ENCODE measurements around the gene SLCO4C1. TPM values are rescaled to one million over a fixed set of nuclear protein-coding genes. Genes with fewer than 3 reads are reported as not detected.

The SLCO4C1 gene
- total RNA-seq, 5 donors from 2014 or later (not counting 1 experiment from before 2014, with no cell fraction given) = 0.12 to 1.4 (median 0.43) TPM

- no peaks in the 10 kb centered on the region for H3K36me3 ChIP-seq (ENCODE audit: control insufficient read depth in 2 of 2, extremely low read depth in 1 of 2, insufficient read depth in 1 of 2, low read length in 1 of 2)
- no peak overlapping the region for H3K4me3 ChIP-seq (ENCODE audit: control insufficient read depth in 1 of 2, extremely low read depth in 1 of 2, low read length in 1 of 2)
- DNase-seq (no peak), ATAC-seq (replicated peaks in 1 of 4) (no peak)
- no peaks in the 10 kb centered on the region for H3K9me3 ChIP-seq
- Mint-ChIP-seq H3K9me3 (no peaks in the 10 kb centered on the region), H3K36me3 (no peaks in the 10 kb centered on the region), H3K4me3 (no peak overlapping the region), H3K27ac (no peak overlapping the region), H3K4me1 (peaks cover 0 to 3% (median 2%) of the 10 kb centered on the region in 3 donors), H3K27me3 (peaks cover 2 to 4% of the 10 kb centered on the region in 2 donors)
- H3K27ac ChIP-seq (ENCODE audit: low read length) = no peak overlapping the region
- H3K4me1 ChIP-seq (ENCODE audit: control insufficient read depth in 1 of 2, extremely low read depth in 1 of 2, insufficient read depth in 2 of 2, low read length in 2 of 2) = no peaks in the 10 kb centered on the region
- no peaks in the 10 kb centered on the region for H3K27me3 ChIP-seq (replicated peaks in 1 of 2; ENCODE audit: control insufficient read depth in 2 of 2, extremely low read depth in 1 of 2, insufficient read depth in 2 of 2, low read length in 1 of 2)
- POLR2A ChIA-PET = interaction anchor here in 1 of 2 donors (0.6 kb wide), 1 partner anchor 534 kb away, joined by 3 read pairs; no protein-coding TSS in a partner anchor
- CTCF ChIA-PET = interaction anchor here in 1 of 2 donors (0.6 kb wide), 1 partner anchor 302 kb away, joined by 3 read pairs; no protein-coding TSS in a partner anchor
- 35% methylated on average over 2 of the region's 2 CpGs for WGBS (ENCODE audit: insufficient coverage)
Observed at GRCh38 chr5:102278231-102278630, 17.9 kb downstream of the SLCO4C1 start.

DNA sequence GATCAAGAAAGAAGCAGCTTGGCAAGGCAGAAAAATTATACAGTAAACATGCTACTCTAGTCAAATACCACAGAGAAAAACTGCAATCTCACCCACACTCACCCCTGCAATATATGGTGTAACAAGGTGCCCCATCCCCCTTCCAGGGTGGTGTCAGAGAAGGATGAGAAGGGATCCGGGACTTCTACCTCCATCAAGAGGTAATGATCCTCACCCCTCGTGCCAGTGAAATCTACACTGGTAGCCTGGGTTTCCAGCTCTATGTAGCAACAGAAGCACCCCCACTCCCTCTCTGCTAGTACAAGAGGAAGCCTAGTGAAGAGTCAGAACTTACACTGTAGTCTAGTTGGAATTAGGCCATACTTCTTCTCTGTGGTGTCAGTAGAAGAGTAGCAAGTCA is 18.9 kb downstream of the SLCO4C1 start:
- no peak overlapping the region for H3K4me3 Mint-ChIP-seq
- peaks cover 2 to 4% of the 10 kb centered on the region in 2 donors for H3K27me3 Mint-ChIP-seq
- no peaks in the 10 kb centered on the region for H3K9me3 Mint-ChIP-seq
- ChIA-PET POLR2A (no interaction called here), CTCF (no interaction called here)
- no peaks in the 10 kb centered on the region for H3K9me3 ChIP-seq
- no CpG with 5 or more reads among the region's 2 CpGs for WGBS (ENCODE audit: insufficient coverage)
- no peak overlapping the region for H3K27ac Mint-ChIP-seq
- H3K27me3 ChIP-seq (replicated peaks in 1 of 2; ENCODE audit: control insufficient read depth in 2 of 2, extremely low read depth in 1 of 2, insufficient read depth in 2 of 2, low read length in 1 of 2) = no peaks in the 10 kb centered on the region
- DNase-seq = no peak
- no peaks in the 10 kb centered on the region for H3K4me1 Mint-ChIP-seq
- no peaks in the 10 kb centered on the region for H3K36me3 ChIP-seq (ENCODE audit: control insufficient read depth in 2 of 2, extremely low read depth in 1 of 2, insufficient read depth in 1 of 2, low read length in 1 of 2)
- H3K4me3 ChIP-seq (ENCODE audit: control insufficient read depth in 1 of 2, extremely low read depth in 1 of 2, low read length in 1 of 2) = no peak overlapping the region
- no peak overlapping the region for H3K27ac ChIP-seq (ENCODE audit: low read length)
- no peaks in the 10 kb centered on the region for H3K36me3 Mint-ChIP-seq
- no peak for ATAC-seq (replicated peaks in 1 of 4)
- no peaks in the 10 kb centered on the region for H3K4me1 ChIP-seq (ENCODE audit: control insufficient read depth in 1 of 2, extremely low read depth in 1 of 2, insufficient read depth in 2 of 2, low read length in 2 of 2)

- POLR2A ChIA-PET = no interaction called here
- Mint-ChIP-seq H3K27me3 (peaks cover 2 to 4% of the 10 kb centered on the region in 2 donors), H3K36me3 (peaks cover 3% of the 10 kb centered on the region), H3K4me3 (no peak overlapping the region), H3K9me3 (peaks cover 17 to 27% (median 19%) of the 10 kb centered on the region in 3 donors), H3K27ac (no peak overlapping the region), H3K4me1 (no peaks in the 10 kb centered on the region)
- 80% methylated on average over 2 of the region's 3 CpGs for WGBS (ENCODE audit: insufficient coverage)
- Histone ChIP-seq H3K27ac (ENCODE audit: low read length) (no peak overlapping the region), H3K27me3 (replicated peaks in 1 of 2; ENCODE audit: control insufficient read depth in 2 of 2, extremely low read depth in 1 of 2, insufficient read depth in 2 of 2, low read length in 1 of 2) (no peaks in the 10 kb centered on the region), H3K9me3 (peaks cover 4% of the 10 kb centered on the region), H3K36me3 (ENCODE audit: control insufficient read depth in 2 of 2, extremely low read depth in 1 of 2, insufficient read depth in 1 of 2, low read length in 1 of 2) (no peaks in the 10 kb centered on the region), H3K4me3 (ENCODE audit: control insufficient read depth in 1 of 2, extremely low read depth in 1 of 2, low read length in 1 of 2) (no peak overlapping the region), H3K4me1 (ENCODE audit: control insufficient read depth in 1 of 2, extremely low read depth in 1 of 2, insufficient read depth in 2 of 2, low read length in 2 of 2) (no peaks in the 10 kb centered on the region)
- ATAC-seq (replicated peaks in 1 of 4) (no peak), DNase-seq (no peak)
- CTCF ChIA-PET = no interaction called here
Observed at GRCh38 chr5:102271759-102272158, 24.3 kb downstream of the SLCO4C1 start.

DNA sequence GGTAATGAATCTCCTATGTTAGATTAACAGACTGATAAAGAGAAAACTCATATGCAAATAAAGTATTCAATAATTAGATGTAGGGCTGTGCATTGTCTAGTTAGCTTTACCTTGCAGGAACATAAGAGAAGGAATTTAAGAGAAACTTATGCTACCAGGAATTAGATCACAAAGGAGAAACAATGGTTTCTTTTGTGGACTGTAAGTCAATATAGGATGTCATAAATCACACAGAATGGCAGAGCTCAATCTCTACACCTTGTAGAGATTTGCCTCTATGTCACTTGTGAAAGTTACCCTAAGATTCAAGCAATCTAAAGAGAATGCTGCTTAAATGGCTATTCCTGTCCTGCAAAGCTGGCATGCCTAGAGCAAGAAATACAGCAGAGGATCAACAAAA is 26.0 kb downstream of the SLCO4C1 start:
- no peaks in the 10 kb centered on the region for H3K4me1 ChIP-seq (ENCODE audit: control insufficient read depth in 1 of 2, extremely low read depth in 1 of 2, insufficient read depth in 2 of 2, low read length in 2 of 2)
- H3K36me3 Mint-ChIP-seq = peaks cover 3% of the 10 kb centered on the region
- H3K36me3 ChIP-seq (ENCODE audit: control insufficient read depth in 2 of 2, extremely low read depth in 1 of 2, insufficient read depth in 1 of 2, low read length in 1 of 2) = no peaks in the 10 kb centered on the region
- H3K4me3 Mint-ChIP-seq = no peak overlapping the region
- no peak overlapping the region for H3K4me3 ChIP-seq (ENCODE audit: control insufficient read depth in 1 of 2, extremely low read depth in 1 of 2, low read length in 1 of 2)
- peaks cover 4% of the 10 kb centered on the region for H3K9me3 ChIP-seq
- no peaks in the 10 kb centered on the region for H3K4me1 Mint-ChIP-seq
- ATAC-seq (replicated peaks in 1 of 4) (no peak), DNase-seq (no peak)
- ChIA-PET CTCF (interaction anchor here in 1 of 2 donors (0.6 kb wide), 1 partner anchor 119 kb away, joined by 3 read pairs; no protein-coding TSS in a partner anchor), POLR2A (no interaction called here)
- no peak overlapping the region for H3K27ac Mint-ChIP-seq
- H3K27me3 Mint-ChIP-seq = peaks cover 0 to 1% of the 10 kb centered on the region in 2 donors
- peaks cover 17 to 27% (median 19%) of the 10 kb centered on the region in 3 donors for H3K9me3 Mint-ChIP-seq
- no peak overlapping the region for H3K27ac ChIP-seq (ENCODE audit: low read length)
- no peaks in the 10 kb centered on the region for H3K27me3 ChIP-seq (replicated peaks in 1 of 2; ENCODE audit: control insufficient read depth in 2 of 2, extremely low read depth in 1 of 2, insufficient read depth in 2 of 2, low read length in 1 of 2)

DNA sequence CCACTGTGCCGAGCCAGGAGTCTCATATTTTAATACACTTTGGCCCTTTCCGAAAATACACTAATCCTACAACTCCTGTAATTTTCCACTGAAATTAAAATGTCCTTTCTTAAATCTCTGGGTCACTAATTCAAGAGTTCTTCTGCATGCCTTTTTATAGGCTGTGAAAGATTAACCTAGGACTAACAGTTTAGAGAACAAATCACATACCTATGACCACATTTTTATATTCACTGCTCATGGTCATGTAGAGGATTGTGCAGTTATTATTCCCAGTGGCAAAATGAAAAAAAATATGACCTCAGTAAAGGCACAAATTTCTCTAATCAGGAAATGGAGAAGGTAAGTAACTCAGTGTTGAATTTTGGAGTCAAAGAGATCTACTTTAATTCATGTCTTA is 33.4 kb downstream of the SLCO4C1 start:
- CTCF ChIA-PET = no interaction called here

DNA sequence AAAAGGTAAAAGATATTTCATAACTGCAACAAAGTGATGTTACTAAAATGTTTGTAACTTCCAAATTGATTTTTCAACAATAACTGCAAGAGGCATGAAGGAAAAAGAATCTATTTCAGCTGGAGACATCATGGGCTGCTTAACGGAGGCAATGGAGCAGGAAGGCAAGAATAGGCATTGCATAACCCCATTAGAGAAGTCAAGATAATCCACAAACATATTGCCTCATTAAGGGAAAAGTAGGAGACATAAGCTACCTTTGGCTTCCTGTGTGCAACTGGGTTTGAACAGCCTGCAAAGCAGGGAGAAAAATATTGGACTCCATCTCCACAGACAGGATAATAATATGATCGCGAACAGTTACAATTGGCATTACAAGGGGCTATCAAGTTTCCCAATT is 46.7 kb downstream of the SLCO4C1 start:
- no peaks in the 10 kb centered on the region for H3K36me3 Mint-ChIP-seq
- WGBS (ENCODE audit: insufficient coverage) = no CpG with 5 or more reads among the region's 3 CpGs
- no peak overlapping the region for H3K27ac Mint-ChIP-seq
- no peak for DNase-seq
- Histone ChIP-seq H3K27me3 (replicated peaks in 1 of 2; ENCODE audit: control insufficient read depth in 2 of 2, extremely low read depth in 1 of 2, insufficient read depth in 2 of 2, low read length in 1 of 2) (no peaks in the 10 kb centered on the region), H3K4me3 (ENCODE audit: control insufficient read depth in 1 of 2, extremely low read depth in 1 of 2, low read length in 1 of 2) (no peak overlapping the region), H3K9me3 (no peaks in the 10 kb centered on the region), H3K27ac (ENCODE audit: low read length) (no peak overlapping the region), H3K36me3 (ENCODE audit: control insufficient read depth in 2 of 2, extremely low read depth in 1 of 2, insufficient read depth in 1 of 2, low read length in 1 of 2) (peaks cover 0 to 3% of the 10 kb centered on the region in 2 donors), H3K4me1 (ENCODE audit: control insufficient read depth in 1 of 2, extremely low read depth in 1 of 2, insufficient read depth in 2 of 2, low read length in 2 of 2) (no peaks in the 10 kb centered on the region)
- no peak overlapping the region for H3K4me3 Mint-ChIP-seq
- ATAC-seq (replicated peaks in 1 of 4) = no peak
- ChIA-PET POLR2A (no interaction called here), CTCF (no interaction called here)
- H3K27me3 Mint-ChIP-seq = peaks cover 0 to 3% of the 10 kb centered on the region in 2 donors
- peaks cover 0 to under 1% (median 0%) of the 10 kb centered on the region in 3 donors for H3K9me3 Mint-ChIP-seq
- no peaks in the 10 kb centered on the region for H3K4me1 Mint-ChIP-seq

More for the DNA sequence above, 33.4 kb downstream of the SLCO4C1 start:
- Mint-ChIP-seq H3K4me3 (no peak overlapping the region), H3K27me3 (no peaks in the 10 kb centered on the region), H3K4me1 (no peaks in the 10 kb centered on the region), H3K9me3 (peaks cover 0 to 5% (median 0%) of the 10 kb centered on the region in 3 donors), H3K27ac (no peak overlapping the region), H3K36me3 (no peaks in the 10 kb centered on the region)
- H3K9me3 ChIP-seq = no peaks in the 10 kb centered on the region
- no peaks in the 10 kb centered on the region for H3K36me3 ChIP-seq (ENCODE audit: control insufficient read depth in 2 of 2, extremely low read depth in 1 of 2, insufficient read depth in 1 of 2, low read length in 1 of 2)
- no peaks in the 10 kb centered on the region for H3K4me1 ChIP-seq (ENCODE audit: control insufficient read depth in 1 of 2, extremely low read depth in 1 of 2, insufficient read depth in 2 of 2, low read length in 2 of 2)
- no peak overlapping the region for H3K4me3 ChIP-seq (ENCODE audit: control insufficient read depth in 1 of 2, extremely low read depth in 1 of 2, low read length in 1 of 2)
- no peak overlapping the region for H3K27ac ChIP-seq (ENCODE audit: low read length)
- WGBS (ENCODE audit: insufficient coverage) = 60% methylated on average over 1 of the region's 2 CpGs
- DNase-seq (no peak), ATAC-seq (replicated peaks in 1 of 4) (no peak)
- H3K27me3 ChIP-seq (replicated peaks in 1 of 2; ENCODE audit: control insufficient read depth in 2 of 2, extremely low read depth in 1 of 2, insufficient read depth in 2 of 2, low read length in 1 of 2) = no peaks in the 10 kb centered on the region
- POLR2A ChIA-PET = no interaction called here

DNA sequence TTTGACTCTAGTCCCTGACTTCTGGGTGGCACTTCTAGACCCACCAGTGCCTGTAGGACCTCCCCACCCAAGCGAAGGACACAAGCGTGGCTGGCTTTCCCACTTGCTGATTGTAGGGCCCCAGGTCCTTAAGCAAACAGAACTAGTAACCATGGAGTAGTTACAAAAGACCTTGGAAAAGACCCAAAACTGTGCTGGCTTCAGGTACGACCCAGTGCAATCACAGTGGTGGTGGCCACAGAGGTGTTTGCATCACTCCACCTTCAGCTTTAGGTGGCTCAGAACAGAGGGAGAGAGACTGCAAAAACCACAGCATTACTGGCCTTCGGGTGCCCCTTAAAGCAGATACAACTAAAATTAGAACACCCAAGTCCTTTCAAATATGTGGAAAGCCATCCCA is 52.9 kb downstream of the SLCO4C1 start:
- Histone ChIP-seq H3K27me3 (replicated peaks in 1 of 2; ENCODE audit: control insufficient read depth in 2 of 2, extremely low read depth in 1 of 2, insufficient read depth in 2 of 2, low read length in 1 of 2) (no peaks in the 10 kb centered on the region), H3K4me1 (ENCODE audit: control insufficient read depth in 1 of 2, extremely low read depth in 1 of 2, insufficient read depth in 2 of 2, low read length in 2 of 2) (no peaks in the 10 kb centered on the region), H3K27ac (ENCODE audit: low read length) (no peak overlapping the region), H3K9me3 (no peaks in the 10 kb centered on the region), H3K4me3 (ENCODE audit: control insufficient read depth in 1 of 2, extremely low read depth in 1 of 2, low read length in 1 of 2) (no peak overlapping the region), H3K36me3 (ENCODE audit: control insufficient read depth in 2 of 2, extremely low read depth in 1 of 2, insufficient read depth in 1 of 2, low read length in 1 of 2) (peaks cover 0 to 3% of the 10 kb centered on the region in 2 donors)
- 81% methylated on average over 3 of the region's 4 CpGs for WGBS (ENCODE audit: insufficient coverage)
- DNase-seq (no peak), ATAC-seq (replicated peaks in 1 of 4) (no peak)
- peaks cover 0 to 5% (median 0%) of the 10 kb centered on the region in 3 donors for H3K9me3 Mint-ChIP-seq
- CTCF ChIA-PET = no interaction called here
- no peaks in the 10 kb centered on the region for H3K4me1 Mint-ChIP-seq
- H3K4me3 Mint-ChIP-seq = no peak overlapping the region
- POLR2A ChIA-PET = interaction anchor here in 1 of 2 donors (0.6 kb wide), 1 partner anchor 22 kb away, joined by 7 read pairs; no protein-coding TSS in a partner anchor
- no peaks in the 10 kb centered on the region for H3K36me3 Mint-ChIP-seq
- H3K27me3 Mint-ChIP-seq = no peaks in the 10 kb centered on the region
- H3K27ac Mint-ChIP-seq = no peak overlapping the region
